K562 (cell line): Measurements from ENCODE around the gene NBEA. TPM values are rescaled to one million over a fixed set of nuclear protein-coding genes. Genes with fewer than 3 reads are reported as not detected.
"Not testable (repeated sequence)": the region's sequence is repeated elsewhere in the genome, so short reads cannot be mapped to it uniquely, and the experiment has no call there.

ENCODE experiments used
- ATAC-seq: fragments of 200-7000 bp; cut with Tn5 transposase; 3 replicates; pipeline ENCODE4 v1.9.1; 2020; ENCODE audit warnings: moderate library complexity
- BruUV-seq: library from RNA; stranded (reverse); fragments of 400-500 nt; replicated peaks from 2 replicates; lab custom pipeline; 2021; lab: Mats Ljungman, UMichigan
- CTCF ChIA-PET: fragments of 300-600 bp; formaldehyde crosslinking; extraction: SDS; loops from one replicate; lab custom pipeline; 2021; ENCODE audit warnings: low intra/inter-chr PET ratio; lab: Yijun Ruan, JAX
- POLR2A ChIA-PET: fragments of 300-600, 350-650 bp; sonication (Branson Sonifier 250); formaldehyde crosslinking; extraction: SDS; loops from one replicate; lab custom pipeline; 2021; ENCODE audit warnings: antibody characterized with exemption, inconsistent platforms; lab: Yijun Ruan, JAX
- DNase-seq, 4 experiments: peaks; one replicate each; pipeline versions ENCODE4 v3.0.0 to v3.0.0-alpha.2; 2011 to 2018; ENCODE audit warnings: low spot score in 3 of 4, mixed read lengths in 3 of 4; ENCODE audit errors: extremely low read depth in 1 of 4
- FAIRE-seq: peaks from 2 replicates; lab custom pipeline; 2011; peaks lifted over from hg19 to GRCh38; lab: Jason Lieb, UNC
- H2AFZ ChIP-seq: 2 replicates; pipeline ENCODE4 v1.6.0; 2011; ENCODE audit warnings: low read depth, low read length, control low read depth, inconsistent platforms
- H3K27ac ChIP-seq: fragments of 200-600 bp; 3 replicates; pipeline ENCODE4 v1.8.0; 2011; ENCODE audit warnings: low read depth, mild to moderate bottlenecking, control low read depth, inconsistent platforms, low read length, moderate library complexity, mixed read lengths; ENCODE audit errors: extremely low read depth
- H3K27me3 ChIP-seq, 2 experiments: fragments of 300-600 bp in 1 of 2; 2 replicates in 1 of 2; 3 replicates in 1 of 2; pipeline versions ENCODE4 v1.6.0 to v1.8.0; 2011; ENCODE audit warnings: inconsistent platforms in 2 of 2, low read length in 2 of 2, mild to moderate bottlenecking in 1 of 2, mixed read lengths in 1 of 2, moderate library complexity in 1 of 2; ENCODE audit not compliant: control insufficient read depth in 2 of 2, insufficient read depth in 2 of 2
- H3K36me3 ChIP-seq: fragments of 300-600 bp; 3 replicates; pipeline ENCODE4 v1.8.0; 2011; ENCODE audit warnings: mild to moderate bottlenecking, low read length, inconsistent platforms; ENCODE audit not compliant: control insufficient read depth, insufficient read depth
- H3K4me1 ChIP-seq, 2 experiments: fragments of 200-600 bp in 1 of 2; replicated peaks in 1 of 2; 2 replicates in 1 of 2; 3 replicates in 1 of 2; pipeline versions ENCODE4 v1.5.1 to v1.8.0; 2011; ENCODE audit warnings: inconsistent platforms in 2 of 2, low read length in 2 of 2, mild to moderate bottlenecking in 1 of 2, mixed read lengths in 1 of 2, moderate library complexity in 1 of 2; ENCODE audit not compliant: control insufficient read depth in 2 of 2, insufficient read depth in 2 of 2
- H3K4me2 ChIP-seq: 2 replicates; pipeline ENCODE4 v1.6.1; 2011; ENCODE audit warnings: low read length, control low read depth, inconsistent platforms, mixed read lengths; ENCODE audit not compliant: insufficient read depth
- H3K4me3 ChIP-seq: fragments of 200-600 bp; sonication (generic), shearing (Covaris generic); 2 replicates; pipeline ENCODE4 v1.5.1; 2016; ENCODE audit warnings: control low read depth, inconsistent platforms
- H3K79me2 ChIP-seq: fragments of 200-600 bp; 3 replicates; pipeline ENCODE4 v1.8.0; 2011; ENCODE audit warnings: low read length, inconsistent platforms; ENCODE audit not compliant: control insufficient read depth, insufficient read depth
- H3K9ac ChIP-seq, 2 experiments: 2 replicates each; pipeline versions ENCODE4 v1.6.0 to v1.6.1; 2011; ENCODE audit warnings: low read depth in 2 of 2, low read length in 2 of 2, control low read depth in 1 of 2, inconsistent platforms in 1 of 2, mild to moderate bottlenecking in 1 of 2, mixed read lengths in 1 of 2; ENCODE audit not compliant: insufficient read depth in 1 of 2
- H3K9me1 ChIP-seq: one replicate; pipeline ENCODE4 v1.6.0; 2011; ENCODE audit warnings: inconsistent platforms, mild to moderate bottlenecking, low read length, moderate library complexity; ENCODE audit not compliant: control insufficient read depth, insufficient read depth
- H3K9me3 ChIP-seq: replicated peaks from 2 replicates; pipeline ENCODE4 v1.5.1; 2011; ENCODE audit warnings: low read depth, low read length, inconsistent platforms; ENCODE audit not compliant: control insufficient read depth, insufficient read depth
- H4K20me1 ChIP-seq: replicated peaks from 2 replicates; pipeline ENCODE4 v1.6.1; 2011; ENCODE audit warnings: low read length, inconsistent platforms, mixed read lengths; ENCODE audit not compliant: control insufficient read depth, insufficient read depth
- CHD2 ChIP-seq: IDR thresholded peaks from 2 replicates; pipeline ENCODE4 v1.6.1; 2011; ENCODE audit warnings: low read depth, low read length
- YY1 ChIP-seq, 3 experiments: IDR thresholded peaks; 2 replicates each; pipeline ENCODE4 v1.6.1; 2011; ENCODE audit warnings: low read length in 2 of 3, mild to moderate bottlenecking in 2 of 3, moderate library complexity in 2 of 3, borderline replicate concordance in 1 of 3, control low read depth in 1 of 3, low read depth in 1 of 3; ENCODE audit not compliant: insufficient read depth in 3 of 3, insufficient replicate concordance in 2 of 3, control insufficient read depth in 1 of 3, insufficient read length in 1 of 3; ENCODE audit errors: extremely low read depth in 1 of 3
- ZNF696 ChIP-seq: fragments of 250-450 bp; sonication (Bioruptor Pico); conservative IDR thresholded peaks from 2 replicates; pipeline ENCODE4 v1.4.0; 2020; ENCODE audit warnings: mild to moderate bottlenecking, moderate library complexity
- WGBS: fragments of 100-300 bp; shearing (Covaris generic); methylation state at CpG from one replicate; pipeline ENCODE4 v1.1.6; 2016; ENCODE audit warnings: low coverage, mixed read lengths; ENCODE audit not compliant: insufficient coverage; ENCODE audit errors: missing lambda C conversion rate; 5-methylcytosine and 5-hydroxymethylcytosine counted together
- in situ Hi-C: fragments of 300-500 bp; cut with MboI; formaldehyde crosslinking; loops from 4 replicates; pipeline ENCODE4 v1.15.0; 2018; ENCODE audit warnings: inconsistent platforms, mixed read lengths
- intact Hi-C: fragments of 100-400 bp; cut with micrococcal nuclease; formaldehyde crosslinking; loops from 2 replicates; pipeline ENCODE4 v1.14.2; 2022
- polyA plus RNA-seq, 8 experiments: library from polyadenylated mRNA; depleted of rRNA in 4 of 8; stranded (reverse) in 5 of 8; unstranded in 3 of 8; fragments of >200 nt; fragmentation: Nextera tagmentation in 2 of 8; fragmentation: Illumina TruSeq in 1 of 8; extraction: Ambion mirVana in 2 of 8; extraction: Trizol in 1 of 8; gene quantifications; 2 replicates each; pipeline versions ENCODE4 v1.2.1 to v1.2.3, GENCODE V29; 2011 to 2014; ENCODE audit warnings: inconsistent platforms in 1 of 8, missing spikeins in 1 of 8
- total RNA-seq, 7 experiments: library from RNA; depleted of rRNA in 6 of 7; stranded (reverse); fragments of >200 nt in 6 of 7; fragmentation: Illumina TruSeq in 2 of 7; extraction: Trizol in 2 of 7; gene quantifications; 2 replicates each; pipeline versions ENCODE4 v1.2.1 to v1.2.3, GENCODE V29; 2011 to 2021; ENCODE audit warnings: low replicate concordance in 1 of 7

The NBEA gene
- total and polyA plus RNA-seq, 9 of the 15 experiments (the other 6 are each of a cell fraction or from before 2014, with no cell fraction given): 0.03 to 0.94 (median 0.05) TPM; not detected in 2

DNA sequence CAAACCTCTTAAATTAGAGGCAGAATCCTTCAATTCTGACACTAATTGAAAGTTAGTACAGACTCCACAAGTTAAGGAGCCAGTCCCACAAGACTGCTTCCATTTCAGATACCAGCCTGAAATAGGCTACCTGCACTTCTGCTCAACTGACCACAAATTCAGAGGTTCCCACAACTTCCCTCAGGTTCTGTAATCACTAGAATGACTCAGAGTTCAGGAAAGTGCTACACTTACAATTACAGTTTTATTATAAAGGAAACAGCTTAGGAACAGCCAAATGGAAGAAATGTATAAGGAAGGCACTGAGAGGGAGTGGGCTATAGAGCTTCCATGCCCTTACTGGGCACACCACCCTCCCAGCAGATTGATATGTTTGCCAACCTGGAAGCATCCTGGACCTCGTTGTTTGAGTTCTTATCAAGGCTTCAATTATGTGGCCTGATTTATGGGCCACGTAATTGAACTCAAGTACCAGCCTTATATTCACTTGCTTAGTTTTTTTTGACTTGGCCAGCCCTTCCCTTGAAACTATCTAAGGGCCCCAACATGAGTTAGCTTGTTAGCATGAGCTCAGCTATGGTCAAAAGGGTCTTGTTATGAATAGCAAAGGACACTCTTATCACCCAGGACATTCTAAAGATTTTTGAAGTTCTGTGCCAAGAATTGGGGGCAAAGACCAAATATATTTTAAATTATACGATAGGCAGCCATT, 25.9 kb downstream of the NBEA start:
- ATAC-seq (no peak), FAIRE-seq (no peak), DNase-seq (no peak)
- BruUV-seq: no TSS peak
- no peaks in the 10 kb centered on the region for H3K36me3 ChIP-seq
- no peak overlapping the region for H3K4me2 ChIP-seq
- no peaks in the 10 kb centered on the region for H3K9me3 ChIP-seq
- WGBS: 3% methylated on average over 3 of the region's 3 CpGs
- in situ Hi-C loops: no loop called here
- H3K4me1 ChIP-seq: no peaks in the 10 kb centered on the region
- no peaks in the 10 kb centered on the region for H3K79me2 ChIP-seq
- no peak overlapping the region for H3K4me3 ChIP-seq
- H3K27ac ChIP-seq: no peak overlapping the region
- no peak for TF ChIP-seq ZNF696 (CRISPR knock-in tag)
- no peak for TF ChIP-seq YY1 (IDR thresholded peaks at IDR 0.05; ENCODE audit: borderline replicate concordance in 1 of 3, control insufficient read depth in 1 of 3, extremely low read depth in 1 of 3, insufficient read depth in 3 of 3, insufficient read length in 1 of 3, insufficient replicate concordance in 2 of 3, low read depth in 1 of 3, low read length in 2 of 3)
- no peak for TF ChIP-seq CHD2
- H2AFZ ChIP-seq: no peak overlapping the region
- H3K9ac ChIP-seq: no peak overlapping the region
- ChIA-PET CTCF (no interaction called here), POLR2A (no interaction called here)
- no peaks in the 10 kb centered on the region for H4K20me1 ChIP-seq
- H3K9me1 ChIP-seq: no peaks in the 10 kb centered on the region
- H3K27me3 ChIP-seq: no peaks in the 10 kb centered on the region
- intact Hi-C loops: no loop called here

DNA sequence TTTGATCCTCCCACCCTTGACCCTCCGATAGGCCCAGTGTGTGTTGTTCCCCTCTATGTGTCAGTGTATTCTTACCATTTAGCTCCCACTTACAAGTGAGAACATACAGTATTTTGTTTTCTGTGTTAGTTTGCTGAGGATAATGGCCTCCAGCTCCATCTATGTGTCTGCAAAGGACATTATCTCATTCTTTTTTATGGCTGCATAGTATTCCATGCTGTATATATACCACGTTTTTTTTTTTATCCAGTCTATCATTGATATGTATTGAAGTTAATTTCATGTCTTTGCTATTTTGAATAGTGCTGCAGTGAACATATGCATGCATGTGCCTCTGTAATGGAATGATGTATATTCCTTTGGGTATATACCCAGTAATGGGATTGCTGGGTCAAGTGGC, 27.5 kb downstream of the NBEA start:
- H3K27me3 ChIP-seq, POLR2A ChIA-PET, H3K36me3 ChIP-seq, FAIRE-seq, in situ Hi-C loops, H4K20me1 ChIP-seq, H3K9me1 ChIP-seq, DNase-seq, BruUV-seq, H3K9me3 ChIP-seq, CTCF ChIA-PET, H3K9ac ChIP-seq, intact Hi-C loops, H3K4me3 ChIP-seq, H3K27ac ChIP-seq, H3K79me2 ChIP-seq, H3K4me2 ChIP-seq, H2AFZ ChIP-seq, ATAC-seq, H3K4me1 ChIP-seq: not testable (repeated sequence)
- 4% methylated on average over 2 of the region's 2 CpGs for WGBS
